HFFc6 (cell line): ENCODE measurements around the gene NFATC2. TPM values are rescaled to one million over a fixed set of nuclear protein-coding genes. Genes with fewer than 3 reads are reported as not detected.
"Not testable (repeated sequence)": the region's sequence is repeated elsewhere in the genome, so short reads cannot be mapped to it uniquely, and the experiment has no call there.

Source experiments
- DNase-seq: peaks from one replicate; pipeline ENCODE4 v3.0.0-alpha.2; 2018
- H3K27ac Mint-ChIP-seq: 2 replicates; pipeline ENCODE4 v1.8.0; 2020; ENCODE audit warnings: mild to moderate bottlenecking, mixed read lengths
- H3K27me3 Mint-ChIP-seq: 2 replicates; pipeline ENCODE4 v1.8.0; 2021; ENCODE audit warnings: mild to moderate bottlenecking, moderate library complexity, mixed read lengths; ENCODE audit not compliant: insufficient read depth
- H3K36me3 Mint-ChIP-seq: 2 replicates; pipeline ENCODE4 v1.8.0; 2021; ENCODE audit warnings: low read depth, mixed read lengths
- H3K4me1 Mint-ChIP-seq: 2 replicates; pipeline ENCODE4 v1.8.0; 2020; ENCODE audit warnings: low read depth, mixed read lengths
- H3K4me3 Mint-ChIP-seq: 2 replicates; pipeline ENCODE4 v1.8.0; 2020; ENCODE audit warnings: mild to moderate bottlenecking, moderate library complexity, mixed read lengths
- H3K9me3 Mint-ChIP-seq: 2 replicates; pipeline ENCODE4 v1.8.0; 2020; ENCODE audit warnings: mild to moderate bottlenecking, mixed read lengths
- CTCF ChIP-seq: fragments of 200-600 bp; sonication (generic); IDR thresholded peaks from 2 replicates; pipeline ENCODE4 v1.5.0; 2021; ENCODE audit warnings: antibody characterized with exemption, mild to moderate bottlenecking
- total RNA-seq, 6 experiments: library from RNA; stranded (reverse); fragmentation: NEBNext Ultra II Directional; extraction: Animal tissue kit (Norgen Biotek cat#: 25700); gene quantifications; 2 replicates in 1 of 6; 3 replicates in 5 of 6; pipeline ENCODE4 v1.2.3, GENCODE V29; 2021

The NFATC2 gene
- total RNA-seq, 6 experiments from 2014 or later: 0.50 to 1.1 (median 0.84) TPM

GRCh38 chr20:51467956-51468626 lies 74.4 kb downstream of the NFATC2 start:
- H3K27me3 Mint-ChIP-seq: no peaks in the 10 kb centered on the region

DNA sequence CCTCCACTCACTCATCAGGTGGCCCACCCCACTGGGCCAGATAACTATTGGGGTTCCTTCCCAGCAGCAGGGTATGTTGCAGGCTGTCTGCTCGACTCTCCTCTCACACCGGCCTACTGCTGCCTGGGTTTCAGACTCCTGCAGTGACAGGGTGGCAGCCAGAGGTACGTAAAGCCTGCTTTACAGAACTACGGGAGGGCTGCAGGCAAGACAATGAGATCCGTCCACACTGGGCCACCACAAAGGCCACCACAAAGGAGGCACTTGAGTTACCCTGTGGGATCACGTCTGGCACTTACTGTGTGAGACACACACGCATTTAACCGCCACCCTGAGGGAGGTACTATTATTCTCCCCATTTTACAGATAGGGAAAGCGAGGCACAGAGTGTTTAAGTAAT lies 78.5 kb downstream of the NFATC2 start:
- Mint-ChIP-seq H3K9me3 (no peaks in the 10 kb centered on the region), H3K4me1 (peaks cover 16% of the 10 kb centered on the region), H3K4me3 (no peak overlapping the region), H3K36me3 (0 out of 2 replicates have a peak, but pooled peaks cover 5% of the 10 kb centered on the region), H3K27ac (no peak overlapping the region), H3K27me3 (no peaks in the 10 kb centered on the region)
- no peak for TF ChIP-seq CTCF
- no peak for DNase-seq

More at GRCh38 chr20:51467956-51468626, 74.4 kb downstream of the NFATC2 start:
- no peaks in the 10 kb centered on the region for H3K9me3 Mint-ChIP-seq
- TF ChIP-seq CTCF: no peak
- no peak for DNase-seq
- peaks cover 10% of the 10 kb centered on the region for H3K4me1 Mint-ChIP-seq
- H3K27ac Mint-ChIP-seq: no peak overlapping the region
- H3K4me3 Mint-ChIP-seq: no peak overlapping the region
- 0 out of 2 replicates have a peak, but pooled peaks cover 5% of the 10 kb centered on the region for H3K36me3 Mint-ChIP-seq

DNA sequence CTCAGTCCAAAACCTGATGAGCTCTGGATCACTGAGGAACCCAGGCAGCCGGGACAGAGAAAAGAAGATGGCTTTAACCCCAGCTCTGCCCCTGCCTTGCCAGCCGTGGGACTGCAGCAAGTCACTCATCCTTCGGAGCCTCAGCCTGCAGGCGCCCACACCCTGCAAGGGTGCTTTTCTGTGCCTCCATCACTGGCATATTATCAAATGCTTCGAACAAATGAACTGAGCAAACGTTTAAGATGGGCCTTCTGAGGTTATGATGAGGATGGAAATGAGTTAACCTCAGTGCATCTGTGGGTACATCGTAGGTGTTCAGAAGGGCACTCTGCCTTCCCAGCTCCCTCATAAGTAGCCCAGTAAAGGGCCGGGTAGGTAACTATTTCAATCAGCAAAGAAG lies 79.0 kb downstream of the NFATC2 start:
- TF ChIP-seq CTCF: no peak
- 0 out of 2 replicates have a peak, but pooled peaks cover 5% of the 10 kb centered on the region for H3K36me3 Mint-ChIP-seq
- H3K27ac Mint-ChIP-seq: no peak overlapping the region
- H3K9me3 Mint-ChIP-seq: no peaks in the 10 kb centered on the region
- peaks cover 16% of the 10 kb centered on the region for H3K4me1 Mint-ChIP-seq
- H3K4me3 Mint-ChIP-seq: no peak overlapping the region
- no peak for DNase-seq
- no peaks in the 10 kb centered on the region for H3K27me3 Mint-ChIP-seq

DNA sequence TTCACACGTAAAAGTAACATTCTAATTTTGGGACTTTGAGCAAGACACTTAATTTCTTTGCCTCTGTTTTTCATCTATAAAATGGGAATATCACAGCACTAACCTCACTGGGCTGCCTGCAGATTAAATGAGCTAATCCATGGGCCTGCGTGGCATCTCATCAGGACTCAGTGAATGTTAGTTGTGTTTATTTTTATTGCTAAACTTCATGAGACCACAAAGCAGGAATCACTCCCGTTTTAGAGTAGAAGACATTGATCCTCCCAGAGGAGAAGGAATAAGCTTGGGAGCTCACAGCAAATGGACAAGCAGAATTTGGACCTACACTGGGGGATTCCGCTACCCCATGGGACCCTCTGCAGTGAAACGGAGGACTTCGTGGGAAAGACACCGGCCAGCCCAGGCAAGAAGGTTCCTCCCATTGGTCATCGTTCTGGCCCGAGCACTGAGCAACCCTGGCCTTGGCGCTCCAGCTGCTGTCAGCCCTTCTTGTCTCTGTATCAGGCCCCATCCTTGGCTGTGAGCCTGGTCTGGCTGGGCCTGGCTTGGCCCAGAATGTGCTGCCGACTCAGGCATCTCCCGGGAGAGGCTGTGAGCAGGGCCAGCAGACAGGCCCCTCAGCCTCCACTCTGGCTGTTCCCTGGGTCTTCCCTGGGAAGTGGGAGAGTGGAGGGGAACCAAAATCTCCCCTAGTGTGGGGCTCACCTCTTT lies 79.8 kb downstream of the NFATC2 start:
- Mint-ChIP-seq H3K4me3 (no peak overlapping the region), H3K9me3 (no peaks in the 10 kb centered on the region), H3K36me3 (0 out of 2 replicates have a peak, but pooled peaks cover 5% of the 10 kb centered on the region), H3K4me1 (peaks cover 16% of the 10 kb centered on the region), H3K27ac (peak overlapping the region; percentile 46), H3K27me3 (no peaks in the 10 kb centered on the region; the same call in 1 of the 2 replicates)
- peak; percentile 33 for DNase-seq
- TF ChIP-seq CTCF: no peak

DNA sequence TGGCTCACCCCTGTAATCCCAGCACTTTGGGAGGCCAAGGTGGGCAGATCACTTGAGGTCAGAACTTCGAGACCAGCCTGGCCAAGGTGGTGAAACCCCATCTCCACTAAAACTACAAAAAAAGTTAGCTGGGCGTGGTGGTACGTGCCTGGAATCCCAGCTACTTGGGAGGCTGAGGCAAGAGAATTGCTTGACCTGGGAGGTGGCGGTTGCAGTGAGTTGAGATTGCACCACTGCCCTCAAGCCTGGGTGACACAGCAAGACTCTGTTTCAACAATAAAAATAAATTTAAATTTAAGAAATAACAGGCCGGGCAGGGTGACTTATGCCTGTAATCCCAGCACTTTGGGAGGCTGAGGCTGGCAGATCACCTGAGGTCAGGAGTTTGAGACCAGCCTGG lies 80.7 kb downstream of the NFATC2 start:
- DNase-seq, H3K4me3 Mint-ChIP-seq, H3K27ac Mint-ChIP-seq, H3K9me3 Mint-ChIP-seq, H3K27me3 Mint-ChIP-seq, H3K36me3 Mint-ChIP-seq: not testable (repeated sequence)
- H3K4me1 Mint-ChIP-seq: peaks cover 25% of the 10 kb centered on the region

DNA sequence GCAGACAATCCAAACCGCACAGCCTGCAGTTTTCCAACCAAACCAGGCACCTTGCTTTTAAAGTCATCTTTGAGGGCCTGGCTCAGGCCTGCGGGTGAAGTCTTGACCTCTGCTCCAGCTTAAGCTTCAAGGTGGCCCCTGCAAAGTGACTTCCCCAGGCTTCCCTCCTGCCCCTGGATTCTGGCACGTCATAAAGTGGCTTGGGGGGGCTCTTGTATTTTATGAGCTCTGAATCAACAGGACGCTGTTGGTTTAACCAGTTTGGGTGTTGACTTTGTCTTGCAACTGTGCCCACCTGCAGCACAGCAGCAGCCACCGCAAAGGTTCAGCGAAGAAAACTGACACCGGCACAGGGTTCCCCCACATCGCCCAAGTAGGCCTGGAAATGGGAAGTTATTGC lies 81.2 kb downstream of the NFATC2 start:
- Mint-ChIP-seq H3K4me1 (peaks cover 30% of the 10 kb centered on the region), H3K27ac (no peak overlapping the region), H3K9me3 (no peaks in the 10 kb centered on the region), H3K36me3 (0 out of 2 replicates have a peak, but pooled peaks cover 5% of the 10 kb centered on the region), H3K4me3 (no peak overlapping the region), H3K27me3 (peaks cover 3% of the 10 kb centered on the region)
- no peak for TF ChIP-seq CTCF
- no peak for DNase-seq
